KG1 (cell line): ENCODE results near the gene RPL10.

Source experiments
- DNase-seq: peaks from one replicate; lab custom pipeline; 2025; lab: John Stamatoyannopoulos, UW

RPL10 gene

DNA sequence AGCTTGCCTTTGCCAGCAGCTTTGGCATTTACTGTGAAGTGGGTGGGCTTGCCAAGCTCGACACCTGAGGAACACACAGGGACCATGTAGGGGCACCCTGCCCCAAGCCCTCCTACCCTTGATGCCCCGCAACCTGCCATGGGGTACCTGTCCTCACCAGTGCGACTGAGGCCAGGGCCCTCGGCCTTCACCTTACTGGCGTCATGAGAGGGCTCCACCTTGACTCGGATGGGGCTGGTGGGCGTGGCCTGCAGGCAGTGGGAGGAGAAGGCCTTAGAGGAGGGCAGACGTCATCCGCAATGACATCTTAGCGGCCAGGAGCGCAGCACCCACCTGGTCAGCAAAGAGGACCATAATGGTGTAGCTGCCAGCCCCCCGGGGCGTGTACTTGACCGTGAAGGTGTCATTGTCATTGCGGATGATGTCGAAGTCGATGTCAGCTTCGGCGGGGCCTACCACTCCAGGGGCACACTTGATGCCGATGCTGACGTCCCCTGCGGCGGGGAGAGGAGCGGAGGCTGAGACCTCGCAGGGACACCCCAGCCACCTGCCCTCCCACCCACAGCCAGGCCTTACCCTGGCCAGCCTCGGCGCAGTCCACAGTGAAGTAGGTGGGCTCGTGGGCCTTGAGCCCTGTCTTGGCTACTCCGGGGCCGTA, 36.0 kb upstream of the RPL10 start:
- DNase-seq = no peak

- DNase-seq = no peak
These were observed 34.3 kb upstream of the RPL10 start for GRCh38 chrX:154363706-154364439.

- no peak for DNase-seq
These were observed 33.1 kb upstream of the RPL10 start for GRCh38 chrX:154365052-154365600.

DNA sequence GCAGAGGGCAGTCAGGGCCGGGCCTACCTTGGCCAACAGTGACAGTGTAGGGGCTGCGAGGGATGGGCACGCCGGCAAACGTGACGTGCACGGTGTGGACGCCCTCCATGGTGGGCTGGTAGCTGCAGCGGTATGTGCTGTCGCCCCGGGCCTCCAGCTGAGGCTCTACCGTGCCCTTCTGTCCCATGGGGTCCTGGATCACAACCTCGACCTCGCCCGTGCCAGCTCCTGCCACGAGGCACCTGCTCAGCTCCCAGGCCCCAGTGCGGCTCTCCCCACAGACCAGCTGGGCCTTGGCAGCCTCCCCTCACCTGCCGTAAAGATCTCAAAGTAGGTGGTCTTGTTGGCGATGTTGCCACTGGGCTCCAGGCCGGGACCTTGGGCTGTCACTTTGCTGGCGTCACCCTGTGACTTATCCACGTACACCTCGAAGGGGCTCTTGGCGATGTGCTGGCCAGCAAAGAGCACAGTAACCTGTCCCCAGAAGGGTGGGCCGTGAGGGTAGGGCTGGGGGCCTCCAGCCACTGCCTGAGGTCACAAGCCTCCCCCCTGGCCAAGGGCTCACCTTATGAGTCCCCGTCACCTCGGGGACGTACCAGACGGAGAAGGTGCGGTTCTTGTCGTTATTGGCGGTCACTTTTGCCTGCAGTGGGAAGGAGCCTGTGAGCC, 32.0 kb upstream of the RPL10 start:
- DNase-seq = no peak

DNA sequence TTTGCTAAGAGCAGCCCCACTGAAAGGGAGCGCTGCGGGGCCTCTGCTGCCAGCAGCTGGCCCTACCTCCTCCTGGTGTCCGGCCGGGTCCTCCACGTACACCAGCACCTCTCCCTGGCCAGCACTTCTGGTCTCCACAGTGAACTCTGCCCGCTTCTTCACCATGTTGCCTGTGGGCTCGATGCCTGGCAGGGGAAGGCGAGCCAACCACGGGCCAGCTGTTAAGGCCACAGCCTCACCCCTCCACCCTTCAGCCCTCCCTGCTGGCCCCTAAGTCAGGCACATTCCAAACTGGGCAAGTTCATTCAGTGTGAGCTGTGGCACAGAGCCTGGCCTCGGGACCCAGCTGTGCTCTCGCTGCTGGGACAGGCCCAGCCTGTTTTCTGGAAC, 31.5 kb upstream of the RPL10 start:
- no peak for DNase-seq

GRCh38 chrX:154367474-154368308, 30.5 kb upstream of the RPL10 start:
- no peak for DNase-seq

DNA sequence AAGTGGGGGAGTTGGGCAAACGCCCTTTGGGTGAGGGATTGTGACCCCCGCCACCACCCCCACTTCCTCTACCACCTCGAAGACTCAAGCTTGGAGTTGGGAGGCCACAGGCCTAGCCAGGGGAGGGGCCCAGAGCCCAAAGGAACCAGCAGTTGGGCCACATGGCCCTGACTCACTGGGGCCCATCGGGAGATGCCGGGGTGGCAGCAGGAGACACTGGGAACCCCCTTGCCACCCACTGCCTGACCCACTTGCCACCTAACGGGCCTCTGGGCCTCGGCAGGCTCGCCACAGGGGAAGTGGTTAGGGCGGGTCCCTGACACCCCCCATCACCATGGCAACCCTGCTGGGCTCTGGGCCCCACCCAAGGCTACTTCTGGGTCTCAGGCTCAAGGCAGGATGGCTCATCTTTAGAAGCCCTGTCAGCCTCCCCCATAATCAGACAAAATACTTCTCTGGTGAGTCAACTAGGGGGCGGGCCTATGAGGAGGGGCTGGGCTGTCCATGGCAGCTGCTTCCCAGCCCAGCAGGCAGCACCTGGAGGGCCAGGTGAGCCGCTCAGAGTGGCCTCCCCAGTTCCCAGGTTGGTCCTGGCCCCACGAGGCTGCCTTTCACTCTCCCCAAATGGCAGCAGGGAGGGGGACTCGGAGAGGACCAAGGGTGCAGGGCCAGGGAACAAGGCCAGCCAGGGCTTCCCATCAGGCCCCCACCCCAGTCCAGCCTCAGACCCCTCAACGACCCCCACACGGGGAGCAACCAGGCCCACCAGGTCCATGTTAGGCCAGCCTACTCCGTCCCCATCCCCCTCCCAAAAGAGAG, 29.3 kb upstream of the RPL10 start:
- peak; percentile 36 for DNase-seq

DNA sequence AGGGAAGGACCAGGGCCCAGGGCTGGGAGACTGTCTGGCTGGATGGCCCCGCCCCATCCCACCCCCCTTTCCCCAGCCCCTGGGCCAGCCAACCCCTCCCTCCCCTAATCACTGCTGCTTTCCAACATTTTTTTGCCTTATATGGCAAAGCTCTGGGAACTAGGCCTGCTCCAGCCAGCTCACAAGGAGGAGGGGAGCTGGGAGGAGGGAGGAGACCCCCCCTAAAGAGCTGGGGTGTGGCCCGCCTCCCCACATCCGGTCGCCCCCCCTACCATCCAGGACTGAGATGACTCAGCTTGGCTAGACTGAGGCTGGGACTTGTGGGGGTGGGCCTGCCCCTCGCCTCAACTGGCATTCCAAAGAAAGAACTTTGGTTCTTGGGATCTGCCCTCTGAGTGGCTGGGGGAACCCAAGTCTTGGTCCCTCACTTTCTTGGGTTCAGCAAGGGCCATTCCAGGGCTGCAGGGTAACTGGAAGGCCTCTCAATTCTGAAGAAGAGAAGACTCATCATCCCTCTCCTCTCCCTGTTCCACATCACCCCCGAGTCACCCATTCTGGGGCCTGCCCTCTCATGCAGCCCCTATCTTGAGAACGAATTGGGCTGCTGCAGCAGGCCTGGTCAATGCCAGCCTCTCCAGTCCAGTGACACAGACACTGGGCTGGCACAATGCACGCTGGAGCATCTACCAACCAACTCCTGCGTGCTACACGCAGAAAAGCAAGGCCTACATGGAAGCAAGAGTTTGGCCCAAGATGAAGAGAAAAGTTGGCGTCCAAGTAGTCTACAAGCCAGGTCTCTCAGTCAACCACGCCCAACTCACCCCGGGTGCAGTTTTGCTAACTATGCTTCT, 28.5 kb upstream of the RPL10 start:
- no peak for DNase-seq

DNA sequence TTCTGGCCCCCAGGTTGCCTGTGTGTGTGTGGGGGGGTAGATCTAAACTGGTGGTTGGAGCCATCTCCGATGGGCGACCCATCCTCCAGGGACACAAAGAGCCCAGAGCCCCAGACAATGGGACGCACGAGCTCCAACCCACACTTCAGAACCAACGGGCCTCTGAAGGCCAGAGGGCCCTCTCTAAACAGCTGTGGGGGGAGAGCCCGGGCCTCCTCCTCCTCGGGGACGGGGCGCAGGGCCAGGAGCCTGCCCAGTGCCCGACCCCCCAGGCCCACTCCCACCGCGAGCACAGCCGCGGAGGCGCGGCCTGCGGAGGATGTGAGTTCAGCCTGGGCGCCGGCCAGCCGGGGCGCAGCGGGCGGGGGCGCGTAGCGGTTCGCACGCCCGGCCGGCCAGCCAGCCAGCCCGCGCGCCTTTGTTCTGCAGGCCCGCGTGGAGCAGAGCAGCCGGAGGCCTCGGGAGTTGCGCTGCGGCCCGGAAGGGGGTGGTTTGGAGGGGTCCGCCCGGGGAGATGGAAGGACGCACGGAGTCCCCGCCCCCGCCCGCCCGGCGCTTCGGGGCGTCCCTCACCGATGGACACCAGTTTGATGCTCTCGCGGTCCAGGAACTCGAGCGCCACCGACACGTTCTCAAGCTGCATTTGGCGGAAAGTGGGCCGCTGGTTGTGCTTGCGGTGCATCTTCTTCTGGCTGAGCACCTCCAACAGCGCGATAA, 27.7 kb upstream of the RPL10 start:
- no peak for DNase-seq

GRCh38 chrX:154371017-154371788, 27.0 kb upstream of the RPL10 start:
- peak; percentile 62 for DNase-seq

DNA sequence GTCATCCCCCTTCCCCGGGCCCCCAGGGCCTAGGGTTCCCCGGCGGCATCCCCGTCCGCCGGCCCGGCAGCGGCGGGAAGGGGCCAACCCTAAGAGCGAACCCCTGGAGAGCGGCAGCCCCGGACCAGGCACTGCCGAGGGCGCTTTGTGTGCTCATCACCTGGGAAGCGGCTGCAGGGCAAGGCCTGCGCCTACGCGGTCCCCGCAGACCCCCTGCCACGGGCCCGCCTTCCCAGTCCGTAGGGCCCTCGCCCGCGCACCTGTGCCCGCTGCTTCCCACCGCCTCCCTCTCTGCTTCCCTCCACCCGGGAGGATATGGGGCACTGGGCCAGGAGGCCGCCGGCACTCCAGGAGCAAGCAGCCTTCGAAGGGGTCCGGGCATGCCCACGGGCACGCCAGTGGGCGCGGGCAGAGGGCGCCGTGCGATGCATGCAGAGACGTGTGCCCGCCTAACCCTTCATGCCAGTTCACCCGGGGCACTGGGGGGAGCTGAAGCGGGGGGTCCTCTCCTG, 26.3 kb upstream of the RPL10 start:
- DNase-seq = no peak

DNA sequence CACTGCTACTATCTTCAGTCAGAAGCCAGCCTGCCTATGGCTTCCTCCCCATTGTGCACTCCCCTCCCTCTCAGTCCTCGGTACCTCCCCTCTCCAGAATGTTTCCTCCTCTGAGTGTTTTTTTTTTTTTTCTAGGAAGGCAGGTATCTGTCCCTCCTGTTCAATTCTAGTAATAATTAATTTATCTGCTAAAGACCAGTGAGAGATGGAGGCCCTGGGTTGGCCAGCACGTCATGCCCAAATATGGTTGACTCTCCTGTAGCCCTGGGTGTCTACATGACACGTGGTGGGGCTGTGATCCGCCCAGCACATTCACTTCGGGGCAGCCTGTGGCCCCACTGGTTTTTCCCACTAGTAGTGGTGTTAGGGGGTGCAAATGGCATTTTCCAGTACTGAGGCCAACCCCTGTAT, 25.6 kb upstream of the RPL10 start:
- DNase-seq = no peak

- DNase-seq = no peak
These were observed 24.6 kb upstream of the RPL10 start for GRCh38 chrX:154373340-154374306.

- DNase-seq = no peak
These were observed 23.6 kb upstream of the RPL10 start, which contains the start of gene FLNA for GRCh38 chrX:154374313-154375155. Gene FLNA (minus strand): TSS chrX:154374634. CDS start chrX:154371245, 3,389 bp downstream.

DNA sequence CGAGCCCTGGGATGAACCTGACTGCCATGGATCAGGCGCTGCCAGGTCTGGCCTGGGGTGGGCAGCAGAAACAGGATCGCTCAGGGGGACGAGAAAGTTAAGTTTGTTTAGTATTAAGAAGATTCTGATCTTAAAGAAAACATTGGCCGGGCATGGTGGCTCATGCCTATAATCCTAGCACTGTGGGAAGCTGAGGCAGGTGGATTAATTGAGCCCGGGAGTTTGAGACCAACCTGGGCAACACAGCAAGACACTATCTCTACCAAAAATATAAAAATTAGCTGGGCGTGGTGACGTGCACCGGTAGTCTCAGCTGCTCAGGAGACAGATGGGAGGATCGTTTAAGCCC, 23.0 kb upstream of the RPL10 start:
- DNase-seq = no peak

GRCh38 chrX:154376774-154377173, 21.4 kb upstream of the RPL10 start:
- DNase-seq = no peak
